Neutrophil (primary cell): ENCODE results near the gene CDC14A.

Experiments used
- H3K27ac ChIP-seq: fragments of 200-600 bp; sonication (generic); 2 replicates; pipeline ENCODE4 v1.5.1; 2016; ENCODE audit warnings: mild to moderate bottlenecking, moderate library complexity
- H3K27me3 ChIP-seq: fragments of 200-600 bp; sonication (generic); 2 replicates; pipeline ENCODE4 v1.6.0; 2016; ENCODE audit warnings: mild to moderate bottlenecking
- H3K36me3 ChIP-seq: fragments of 200-600 bp; sonication (generic); 2 replicates; pipeline ENCODE4 v1.5.1; 2017
- H3K4me1 ChIP-seq, 2 experiments: fragments of 200-600 bp in 1 of 2; sonication (generic) in 1 of 2; 1 replicate in 1 of 2; 2 replicates in 1 of 2; pipeline versions ENCODE4 v1.5.1 to v1.6.1; 2013 to 2016; ENCODE audit warnings: low read depth in 1 of 2, low read length in 1 of 2, mild to moderate bottlenecking in 1 of 2, moderate library complexity in 1 of 2; ENCODE audit not compliant: control insufficient read depth in 1 of 2, insufficient read depth in 1 of 2
- H3K4me3 ChIP-seq, 2 experiments: fragments of 200-600 bp in 1 of 2; sonication (generic) in 1 of 2; 1 replicate in 1 of 2; 2 replicates in 1 of 2; pipeline ENCODE4 v1.5.1; 2013 to 2016; ENCODE audit warnings: low read depth in 1 of 2, low read length in 1 of 2, mild to moderate bottlenecking in 1 of 2, moderate library complexity in 1 of 2
- H3K9me3 ChIP-seq: fragments of 200-600 bp; sonication (generic); 2 replicates; pipeline ENCODE4 v1.5.1; 2016
- TF ChIP-seq, protein P1 (sequence below): fragments of 200-600 bp; sonication (generic); IDR thresholded peaks from 2 replicates; pipeline ENCODE4 v1.5.1; 2016; ENCODE audit warnings: antibody characterized with exemption

Gene CDC14A

DNA sequence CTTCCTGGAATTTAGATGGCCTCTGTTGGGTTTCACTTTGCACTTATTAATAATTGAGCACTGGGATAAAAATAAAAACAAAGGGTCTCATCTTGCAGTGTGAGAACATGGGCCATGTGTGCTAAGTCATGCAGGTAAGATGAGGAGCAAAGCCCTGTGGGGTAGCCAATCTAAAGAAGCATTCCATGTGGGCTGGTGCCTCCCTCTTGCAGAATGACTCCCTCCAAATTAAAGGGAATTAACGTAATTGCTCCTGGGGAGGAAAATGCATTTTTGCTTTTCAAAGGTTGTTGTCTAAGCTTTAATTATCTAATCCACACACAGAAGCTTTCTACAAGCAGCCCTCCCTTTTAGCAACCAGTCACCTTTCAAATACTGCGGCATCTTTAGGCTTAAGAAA lies 69.8 kb downstream of the CDC14A start:
- Histone ChIP-seq H3K9me3 (no peaks in the 10 kb centered on the region), H3K27me3 (no peaks in the 10 kb centered on the region), H3K27ac (peak overlapping the region; percentile 40), H3K36me3 (peaks cover 5% of the 10 kb centered on the region), H3K4me3 (no peak overlapping the region), H3K4me1 (peaks cover 6 to 19% of the 10 kb centered on the region in 2 experiments)
- TF ChIP-seq, protein P1, sequence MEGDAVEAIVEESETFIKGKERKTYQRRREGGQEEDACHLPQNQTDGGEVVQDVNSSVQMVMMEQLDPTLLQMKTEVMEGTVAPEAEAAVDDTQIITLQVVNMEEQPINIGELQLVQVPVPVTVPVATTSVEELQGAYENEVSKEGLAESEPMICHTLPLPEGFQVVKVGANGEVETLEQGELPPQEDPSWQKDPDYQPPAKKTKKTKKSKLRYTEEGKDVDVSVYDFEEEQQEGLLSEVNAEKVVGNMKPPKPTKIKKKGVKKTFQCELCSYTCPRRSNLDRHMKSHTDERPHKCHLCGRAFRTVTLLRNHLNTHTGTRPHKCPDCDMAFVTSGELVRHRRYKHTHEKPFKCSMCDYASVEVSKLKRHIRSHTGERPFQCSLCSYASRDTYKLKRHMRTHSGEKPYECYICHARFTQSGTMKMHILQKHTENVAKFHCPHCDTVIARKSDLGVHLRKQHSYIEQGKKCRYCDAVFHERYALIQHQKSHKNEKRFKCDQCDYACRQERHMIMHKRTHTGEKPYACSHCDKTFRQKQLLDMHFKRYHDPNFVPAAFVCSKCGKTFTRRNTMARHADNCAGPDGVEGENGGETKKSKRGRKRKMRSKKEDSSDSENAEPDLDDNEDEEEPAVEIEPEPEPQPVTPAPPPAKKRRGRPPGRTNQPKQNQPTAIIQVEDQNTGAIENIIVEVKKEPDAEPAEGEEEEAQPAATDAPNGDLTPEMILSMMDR, result no peak

DNA sequence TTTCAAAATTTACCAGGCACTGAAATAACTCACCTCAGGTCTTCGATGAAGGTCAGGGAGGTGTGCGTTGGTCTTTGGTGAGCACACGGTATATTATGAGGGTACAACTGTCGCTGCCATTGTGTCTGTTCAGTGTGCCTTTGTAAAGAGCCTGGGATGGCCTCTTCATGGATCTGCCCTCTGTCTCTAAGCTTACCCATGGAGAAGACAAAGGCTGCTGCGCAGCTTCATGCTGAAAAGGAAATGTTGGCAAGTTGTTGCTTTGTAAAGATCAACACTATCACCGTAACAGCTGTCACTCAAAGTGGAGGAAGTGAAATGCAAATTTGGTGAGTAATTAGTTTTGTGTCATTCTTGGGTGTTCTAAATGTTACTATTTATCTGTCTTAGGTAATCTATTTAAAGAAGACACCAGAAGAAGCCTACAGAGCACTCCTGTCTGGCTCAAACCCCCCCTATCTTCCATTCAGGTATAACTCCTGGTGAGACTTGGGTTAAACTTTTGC lies 71.6 kb downstream of the CDC14A start:
- Histone ChIP-seq H3K9me3 (no peaks in the 10 kb centered on the region), H3K4me1 (peaks cover 6 to 19% of the 10 kb centered on the region in 2 experiments), H3K36me3 (peaks cover 5% of the 10 kb centered on the region), H3K4me3 (no peak overlapping the region), H3K27me3 (no peaks in the 10 kb centered on the region), H3K27ac (no peak overlapping the region)
- TF ChIP-seq, protein P1, result no peak

DNA sequence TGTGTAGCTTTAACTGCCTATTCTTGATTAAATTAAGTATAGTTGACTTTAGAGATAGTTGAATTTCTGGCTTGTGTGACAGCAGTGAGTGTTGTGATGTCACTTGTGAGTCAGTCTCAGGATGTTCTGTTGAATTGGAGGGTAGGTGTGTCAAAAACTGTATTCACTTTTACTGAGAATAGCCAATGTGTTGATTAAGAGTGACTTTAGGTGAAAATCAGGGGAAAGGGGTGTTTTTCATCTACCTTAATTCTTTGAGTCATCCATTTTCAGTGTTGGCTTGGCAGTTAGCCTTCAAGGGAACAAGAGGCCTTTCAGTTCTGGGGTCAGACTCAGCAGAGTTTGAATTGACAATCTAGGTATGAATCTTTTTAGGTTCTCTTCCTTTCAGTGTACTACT lies 75.9 kb downstream of the CDC14A start:
- Histone ChIP-seq H3K4me3 (no peak overlapping the region), H3K27me3 (no peaks in the 10 kb centered on the region), H3K4me1 (peaks cover 0 to 6% of the 10 kb centered on the region in 2 experiments), H3K9me3 (no peaks in the 10 kb centered on the region), H3K27ac (no peak overlapping the region), H3K36me3 (peaks cover 5% of the 10 kb centered on the region)
- TF ChIP-seq, protein P1, result no peak

DNA sequence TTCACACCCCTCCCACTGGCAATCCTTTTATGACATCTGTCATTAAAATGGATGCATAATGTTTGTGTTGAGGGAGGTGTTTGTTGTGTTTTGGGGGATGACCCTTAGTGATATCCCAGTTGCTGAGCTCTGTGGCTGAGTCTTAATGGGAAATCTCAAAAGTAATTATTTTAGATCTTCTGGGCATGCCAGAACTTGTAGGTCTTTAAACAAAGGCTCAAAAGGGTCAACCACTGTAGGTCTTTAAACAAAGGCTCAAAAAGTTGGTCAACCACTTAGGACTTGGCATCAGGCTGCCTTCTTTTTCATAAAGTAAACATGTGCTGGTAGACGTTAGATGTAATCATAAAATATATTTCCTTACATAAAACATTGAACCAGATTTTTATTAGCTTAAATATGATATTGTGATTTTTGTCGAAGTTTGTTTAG lies 78.0 kb downstream of the CDC14A start:
- Histone ChIP-seq H3K9me3 (no peaks in the 10 kb centered on the region), H3K4me1 (no peaks in the 10 kb centered on the region), H3K36me3 (no peaks in the 10 kb centered on the region), H3K27ac (no peak overlapping the region), H3K4me3 (no peak overlapping the region), H3K27me3 (no peaks in the 10 kb centered on the region)
- TF ChIP-seq, protein P1, result no peak

DNA sequence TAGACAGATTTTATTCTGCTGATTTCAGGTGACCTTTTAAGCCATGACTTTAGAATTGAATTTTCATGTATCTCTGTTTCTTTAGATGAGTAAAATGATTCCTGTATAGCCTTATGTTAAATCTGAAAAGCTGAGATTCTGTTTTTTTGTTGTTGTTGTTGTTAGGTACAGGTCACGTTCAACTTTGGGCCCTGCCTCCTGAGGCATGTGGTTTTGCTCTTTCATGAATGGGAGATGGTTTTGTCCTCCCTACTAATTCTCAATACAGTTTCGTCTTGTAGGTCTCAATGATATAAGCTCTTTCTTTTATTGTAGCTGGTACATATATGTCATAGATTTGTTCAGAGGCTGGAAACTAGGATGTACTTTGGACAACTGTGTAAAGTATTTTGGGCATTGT lies 79.6 kb downstream of the CDC14A start:
- no peaks in the 10 kb centered on the region for H3K4me1 ChIP-seq
- H3K9me3 ChIP-seq, result no peaks in the 10 kb centered on the region
- no peak overlapping the region for H3K27ac ChIP-seq
- H3K27me3 ChIP-seq, result no peaks in the 10 kb centered on the region
- TF ChIP-seq, protein P1, result no peak
- no peak overlapping the region for H3K4me3 ChIP-seq
- no peaks in the 10 kb centered on the region for H3K36me3 ChIP-seq

DNA sequence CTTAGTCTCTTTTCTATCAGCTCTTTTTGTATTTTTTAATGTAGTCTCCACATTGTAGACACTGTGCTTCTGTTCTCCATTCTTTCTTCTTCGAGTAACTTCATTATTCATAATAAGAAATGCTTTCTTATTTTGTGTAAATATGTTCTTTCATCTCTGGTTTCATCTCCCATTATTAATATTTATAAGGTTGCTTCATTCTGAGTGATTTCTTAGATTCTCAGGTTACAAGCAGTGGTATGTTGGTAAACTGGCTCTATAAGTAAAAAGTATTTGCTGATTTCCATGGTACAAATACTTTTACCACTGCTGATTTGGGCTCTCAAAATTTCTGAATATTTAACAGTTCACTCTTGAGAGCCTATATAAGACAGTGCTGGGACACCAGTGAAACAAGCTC lies 81.3 kb downstream of the CDC14A start:
- no peak overlapping the region for H3K27ac ChIP-seq
- H3K4me1 ChIP-seq, result no peaks in the 10 kb centered on the region
- TF ChIP-seq, protein P1, result no peak
- H3K36me3 ChIP-seq, result no peaks in the 10 kb centered on the region
- H3K9me3 ChIP-seq, result no peaks in the 10 kb centered on the region
- no peak overlapping the region for H3K4me3 ChIP-seq
- no peaks in the 10 kb centered on the region for H3K27me3 ChIP-seq
